Activated naive CD8-positive, alpha-beta T cell treated with anti-CD3 and anti-CD28 coated beads, Interleukin-2, amount 10 ng/mL, durations not matched to agents 7 days and 5 days (primary cell): ENCODE results near the gene ARHGEF28. TPM values are rescaled to one million over a fixed set of nuclear protein-coding genes. Genes with fewer than 3 reads are reported as not detected.

Experiments
- ATAC-seq: fragments of 150-1000 bp; cut with Tn5 transposase; one replicate; pipeline ENCODE4 v1.10.0; 2021; ENCODE audit warnings: low read depth, moderate library complexity
- POLR2A ChIA-PET: fragments of 350-600 bp; sonication (Branson Sonifier 250); formaldehyde crosslinking; loops from one replicate; lab custom pipeline; 2021; ENCODE audit warnings: antibody characterized with exemption; lab: Charles Lee
- DNase-seq: peaks from one replicate; pipeline ENCODE4 v3.0.0; 2021
- H3K27ac Mint-ChIP-seq: one replicate; pipeline ENCODE4 v1.8.0; 2022; ENCODE audit warnings: mild to moderate bottlenecking, mixed read lengths
- H3K27me3 Mint-ChIP-seq: one replicate; pipeline ENCODE4 v1.8.0; 2022; ENCODE audit warnings: mild to moderate bottlenecking, moderate library complexity, mixed read lengths
- H3K36me3 Mint-ChIP-seq: one replicate; pipeline ENCODE4 v1.8.0; 2021; ENCODE audit warnings: mild to moderate bottlenecking, mixed read lengths
- H3K4me1 Mint-ChIP-seq: one replicate; pipeline ENCODE4 v1.8.0; 2021; ENCODE audit warnings: mixed read lengths
- H3K4me3 Mint-ChIP-seq: one replicate; pipeline ENCODE4 v1.8.0; 2022; ENCODE audit warnings: mild to moderate bottlenecking, moderate library complexity, mixed read lengths
- H3K9me3 Mint-ChIP-seq: one replicate; pipeline ENCODE4 v1.8.0; 2021; ENCODE audit warnings: mixed read lengths
- total RNA-seq, 2 experiments: library from RNA; stranded (reverse); gene quantifications; one replicate each; pipeline ENCODE4 v1.2.3, GENCODE V29; 2021

ARHGEF28 gene
- total RNA-seq, 2 experiments from 2014 or later, result 0.14 TPM; not detected in 1

- no peak for ATAC-seq
- POLR2A ChIA-PET, result no interaction called here
- no peaks in the 10 kb centered on the region for H3K4me1 Mint-ChIP-seq
- peaks cover 10% of the 10 kb centered on the region for H3K27me3 Mint-ChIP-seq
- no peak for DNase-seq
- no peaks in the 10 kb centered on the region for H3K9me3 Mint-ChIP-seq
- no peaks in the 10 kb centered on the region for H3K36me3 Mint-ChIP-seq
- H3K4me3 Mint-ChIP-seq, result no peak overlapping the region
- H3K27ac Mint-ChIP-seq, result no peak overlapping the region
Measured at GRCh38 chr5:73825736-73826135, 199.7 kb downstream of the ARHGEF28 start.

- H3K36me3 Mint-ChIP-seq, result no peaks in the 10 kb centered on the region
- peaks cover 10% of the 10 kb centered on the region for H3K27me3 Mint-ChIP-seq
- no peak overlapping the region for H3K27ac Mint-ChIP-seq
- no peaks in the 10 kb centered on the region for H3K9me3 Mint-ChIP-seq
- POLR2A ChIA-PET, result no interaction called here
- H3K4me1 Mint-ChIP-seq, result no peaks in the 10 kb centered on the region
- H3K4me3 Mint-ChIP-seq, result no peak overlapping the region
- DNase-seq, result no peak
- no peak for ATAC-seq
Measured at GRCh38 chr5:73826301-73827105, 200.5 kb downstream of the ARHGEF28 start.

- peaks cover 10% of the 10 kb centered on the region for H3K27me3 Mint-ChIP-seq
- ATAC-seq (no peak), DNase-seq (no peak)
- H3K4me3 Mint-ChIP-seq, result no peak overlapping the region
- POLR2A ChIA-PET, result no interaction called here
- H3K9me3 Mint-ChIP-seq, result no peaks in the 10 kb centered on the region
- H3K36me3 Mint-ChIP-seq, result no peaks in the 10 kb centered on the region
- H3K4me1 Mint-ChIP-seq, result no peaks in the 10 kb centered on the region
- H3K27ac Mint-ChIP-seq, result no peak overlapping the region
Measured at GRCh38 chr5:73827106-73827450, 201.1 kb downstream of the ARHGEF28 start.

GRCh38 chr5:73828465-73828864 is 202.5 kb downstream of the ARHGEF28 start:
- DNase-seq (no peak), ATAC-seq (no peak)
- Mint-ChIP-seq H3K36me3 (no peaks in the 10 kb centered on the region), H3K4me3 (no peak overlapping the region), H3K4me1 (no peaks in the 10 kb centered on the region), H3K27ac (no peak overlapping the region), H3K27me3 (peaks cover 9% of the 10 kb centered on the region), H3K9me3 (no peaks in the 10 kb centered on the region)
- POLR2A ChIA-PET, result no interaction called here

- no peak overlapping the region for H3K4me3 Mint-ChIP-seq
- DNase-seq (no peak), ATAC-seq (no peak)
- no peak overlapping the region for H3K27ac Mint-ChIP-seq
- H3K36me3 Mint-ChIP-seq, result no peaks in the 10 kb centered on the region
- H3K4me1 Mint-ChIP-seq, result no peaks in the 10 kb centered on the region
- H3K9me3 Mint-ChIP-seq, result no peaks in the 10 kb centered on the region
- POLR2A ChIA-PET, result no interaction called here
- H3K27me3 Mint-ChIP-seq, result peaks cover 8% of the 10 kb centered on the region
Measured at GRCh38 chr5:73830646-73831045, 204.7 kb downstream of the ARHGEF28 start.

GRCh38 chr5:73831066-73831465 is 205.1 kb downstream of the ARHGEF28 start:
- H3K9me3 Mint-ChIP-seq, result no peaks in the 10 kb centered on the region

GRCh38 chr5:73834693-73835092 is 208.7 kb downstream of the ARHGEF28 start:
- H3K9me3 Mint-ChIP-seq, result no peaks in the 10 kb centered on the region
- H3K4me3 Mint-ChIP-seq, result no peak overlapping the region
- no peak for DNase-seq
- H3K4me1 Mint-ChIP-seq, result no peaks in the 10 kb centered on the region
- POLR2A ChIA-PET, result no interaction called here
- ATAC-seq, result no peak
- H3K36me3 Mint-ChIP-seq, result no peaks in the 10 kb centered on the region
- H3K27me3 Mint-ChIP-seq, result peaks cover 8% of the 10 kb centered on the region
- H3K27ac Mint-ChIP-seq, result no peak overlapping the region

More at GRCh38 chr5:73831066-73831465, 205.1 kb downstream of the ARHGEF28 start:
- Mint-ChIP-seq H3K27ac (no peak overlapping the region), H3K4me1 (no peaks in the 10 kb centered on the region), H3K27me3 (peaks cover 10% of the 10 kb centered on the region), H3K4me3 (no peak overlapping the region), H3K36me3 (no peaks in the 10 kb centered on the region)
- POLR2A ChIA-PET, result no interaction called here
- no peak for DNase-seq
- ATAC-seq, result no peak

- no peak overlapping the region for H3K27ac Mint-ChIP-seq
- POLR2A ChIA-PET, result no interaction called here
- peaks cover 7% of the 10 kb centered on the region for H3K27me3 Mint-ChIP-seq
- no peaks in the 10 kb centered on the region for H3K36me3 Mint-ChIP-seq
- no peak overlapping the region for H3K4me3 Mint-ChIP-seq
- ATAC-seq (no peak), DNase-seq (no peak)
- no peaks in the 10 kb centered on the region for H3K9me3 Mint-ChIP-seq
- no peaks in the 10 kb centered on the region for H3K4me1 Mint-ChIP-seq
Measured at GRCh38 chr5:73835726-73836125, 209.7 kb downstream of the ARHGEF28 start.

GRCh38 chr5:73836607-73837006 is 210.6 kb downstream of the ARHGEF28 start:
- Mint-ChIP-seq H3K36me3 (no peaks in the 10 kb centered on the region), H3K27ac (no peak overlapping the region), H3K27me3 (peaks cover 7% of the 10 kb centered on the region), H3K9me3 (no peaks in the 10 kb centered on the region), H3K4me1 (no peaks in the 10 kb centered on the region), H3K4me3 (no peak overlapping the region)
- ATAC-seq (no peak), DNase-seq (no peak)
- POLR2A ChIA-PET, result no interaction called here

GRCh38 chr5:73838901-73839300 is 212.9 kb downstream of the ARHGEF28 start:
- Mint-ChIP-seq H3K36me3 (no peaks in the 10 kb centered on the region), H3K27ac (no peak overlapping the region), H3K27me3 (peaks cover 10% of the 10 kb centered on the region), H3K4me3 (no peak overlapping the region), H3K4me1 (no peaks in the 10 kb centered on the region), H3K9me3 (no peaks in the 10 kb centered on the region)
- POLR2A ChIA-PET, result no interaction called here
- DNase-seq (no peak), ATAC-seq (no peak)

- no peaks in the 10 kb centered on the region for H3K9me3 Mint-ChIP-seq
- H3K36me3 Mint-ChIP-seq, result no peaks in the 10 kb centered on the region
- ATAC-seq, result no peak
Measured at GRCh38 chr5:73841641-73842040, 215.6 kb downstream of the ARHGEF28 start.

GRCh38 chr5:73844165-73844564 is 218.2 kb downstream of the ARHGEF28 start:
- Mint-ChIP-seq H3K9me3 (no peaks in the 10 kb centered on the region), H3K27me3 (peaks cover 11% of the 10 kb centered on the region), H3K4me1 (no peaks in the 10 kb centered on the region), H3K4me3 (no peak overlapping the region), H3K27ac (no peak overlapping the region), H3K36me3 (no peaks in the 10 kb centered on the region)
- DNase-seq (no peak), ATAC-seq (no peak)
- POLR2A ChIA-PET, result no interaction called here

More at GRCh38 chr5:73841641-73842040, 215.6 kb downstream of the ARHGEF28 start:
- no peak overlapping the region for H3K4me3 Mint-ChIP-seq
- no peak for DNase-seq
- H3K27ac Mint-ChIP-seq, result no peak overlapping the region
- H3K27me3 Mint-ChIP-seq, result peaks cover 12% of the 10 kb centered on the region
- POLR2A ChIA-PET, result no interaction called here
- H3K4me1 Mint-ChIP-seq, result no peaks in the 10 kb centered on the region

GRCh38 chr5:73851471-73852181 is 225.6 kb downstream of the ARHGEF28 start:
- H3K27me3 Mint-ChIP-seq, result peaks cover 8% of the 10 kb centered on the region
- POLR2A ChIA-PET, result no interaction called here
- H3K4me3 Mint-ChIP-seq, result no peak overlapping the region
- H3K36me3 Mint-ChIP-seq, result no peaks in the 10 kb centered on the region
- H3K27ac Mint-ChIP-seq, result no peak overlapping the region
- DNase-seq (no peak), ATAC-seq (no peak)
- H3K4me1 Mint-ChIP-seq, result no peaks in the 10 kb centered on the region
- no peaks in the 10 kb centered on the region for H3K9me3 Mint-ChIP-seq

GRCh38 chr5:73853091-73853490 is 227.1 kb downstream of the ARHGEF28 start:
- Mint-ChIP-seq H3K9me3 (no peaks in the 10 kb centered on the region), H3K36me3 (no peaks in the 10 kb centered on the region), H3K27ac (no peak overlapping the region), H3K27me3 (peaks cover 8% of the 10 kb centered on the region), H3K4me1 (no peaks in the 10 kb centered on the region), H3K4me3 (no peak overlapping the region)
- POLR2A ChIA-PET, result no interaction called here
- DNase-seq (no peak), ATAC-seq (no peak)
